Measurements from ENCODE around the gene TPH2.

The TPH2 gene

DNA sequence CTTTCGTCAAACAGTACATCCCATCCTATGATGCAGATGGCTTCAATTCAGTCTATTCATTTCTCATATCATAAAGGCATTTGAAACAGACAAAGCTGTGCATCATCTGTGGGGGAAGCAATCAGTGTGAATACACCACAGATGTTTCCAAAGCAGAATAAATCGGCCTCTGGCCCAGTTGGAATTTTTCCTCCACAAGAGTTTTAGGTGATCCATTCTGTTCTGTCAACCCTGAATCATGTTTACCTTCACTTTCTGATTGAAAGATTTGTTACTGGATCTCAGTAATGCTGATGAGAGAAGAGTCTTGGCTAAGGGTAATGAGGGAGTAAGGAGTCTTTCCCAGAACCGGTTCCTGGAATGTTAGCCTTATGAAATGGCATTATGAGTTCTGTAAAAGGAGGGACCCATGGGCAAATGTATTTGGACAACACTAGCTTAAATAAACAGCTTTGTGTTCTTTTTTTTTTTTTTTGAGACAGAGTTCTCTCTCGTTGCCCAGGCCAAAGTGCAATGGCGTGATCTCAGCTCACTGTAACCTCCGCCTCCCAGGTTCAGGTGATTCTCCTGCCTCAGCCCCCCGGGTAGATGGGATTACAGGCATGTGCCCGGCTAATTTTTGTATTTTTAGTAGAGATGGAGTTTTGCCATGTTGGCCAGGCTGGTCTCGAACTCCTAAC is 62.5 kb downstream of the TPH2 start:
- Histone ChIP-seq H4K20me1 (ENCODE audit: insufficient read depth) (no peaks in the 10 kb centered on the region), H3K4me1 (ENCODE audit: low read depth, poor library complexity, severe bottlenecking) (no peaks in the 10 kb centered on the region), H3K4me3 (IDR thresholded peaks at IDR 0.05; ENCODE audit: insufficient read depth, low read depth, low read length) (no peak overlapping the region), H3K27me3 (ENCODE audit: insufficient read depth, low read depth) (no peaks in the 10 kb centered on the region), H2AFZ (ENCODE audit: low read depth) (no peak overlapping the region), H3K36me3 (ENCODE audit: insufficient read depth) (no peaks in the 10 kb centered on the region), H3K79me2 (ENCODE audit: insufficient read depth, low read depth) (no peaks in the 10 kb centered on the region), H3K4me2 (no peak overlapping the region), H3K9ac (no peak overlapping the region), H3K27ac (no peak overlapping the region)
- TF ChIP-seq, protein P1, sequence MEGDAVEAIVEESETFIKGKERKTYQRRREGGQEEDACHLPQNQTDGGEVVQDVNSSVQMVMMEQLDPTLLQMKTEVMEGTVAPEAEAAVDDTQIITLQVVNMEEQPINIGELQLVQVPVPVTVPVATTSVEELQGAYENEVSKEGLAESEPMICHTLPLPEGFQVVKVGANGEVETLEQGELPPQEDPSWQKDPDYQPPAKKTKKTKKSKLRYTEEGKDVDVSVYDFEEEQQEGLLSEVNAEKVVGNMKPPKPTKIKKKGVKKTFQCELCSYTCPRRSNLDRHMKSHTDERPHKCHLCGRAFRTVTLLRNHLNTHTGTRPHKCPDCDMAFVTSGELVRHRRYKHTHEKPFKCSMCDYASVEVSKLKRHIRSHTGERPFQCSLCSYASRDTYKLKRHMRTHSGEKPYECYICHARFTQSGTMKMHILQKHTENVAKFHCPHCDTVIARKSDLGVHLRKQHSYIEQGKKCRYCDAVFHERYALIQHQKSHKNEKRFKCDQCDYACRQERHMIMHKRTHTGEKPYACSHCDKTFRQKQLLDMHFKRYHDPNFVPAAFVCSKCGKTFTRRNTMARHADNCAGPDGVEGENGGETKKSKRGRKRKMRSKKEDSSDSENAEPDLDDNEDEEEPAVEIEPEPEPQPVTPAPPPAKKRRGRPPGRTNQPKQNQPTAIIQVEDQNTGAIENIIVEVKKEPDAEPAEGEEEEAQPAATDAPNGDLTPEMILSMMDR (conservative IDR thresholded peaks at IDR 0.05; ENCODE audit: low read depth, low read length), result no peak

DNA sequence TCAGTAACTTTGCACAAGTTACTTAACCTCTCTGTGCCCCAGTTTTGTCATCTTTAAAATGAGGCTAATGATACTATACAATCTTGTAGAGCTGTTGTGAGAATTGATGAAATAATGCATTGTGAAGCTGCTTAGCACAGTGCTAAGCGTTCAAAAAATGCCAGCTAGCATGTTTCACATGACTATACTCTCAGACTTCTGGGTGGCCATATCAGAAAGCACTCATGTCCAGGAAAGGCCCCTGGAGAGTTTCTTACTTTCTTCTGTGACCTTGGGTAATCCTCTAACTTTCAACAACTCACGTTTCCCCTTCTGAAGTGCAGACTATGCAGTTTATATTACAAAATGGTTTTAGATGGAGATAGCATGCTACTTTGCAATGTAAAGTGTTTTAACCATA is 68.1 kb downstream of the TPH2 start:
- H3K27ac ChIP-seq, result no peak overlapping the region
- H3K9ac ChIP-seq, result no peak overlapping the region
- no peak overlapping the region for H2AFZ ChIP-seq (ENCODE audit: low read depth)
- TF ChIP-seq, protein P1 (conservative IDR thresholded peaks at IDR 0.05; ENCODE audit: low read depth, low read length), result no peak
- no peaks in the 10 kb centered on the region for H3K27me3 ChIP-seq (ENCODE audit: insufficient read depth, low read depth)
- H3K36me3 ChIP-seq (ENCODE audit: insufficient read depth), result no peaks in the 10 kb centered on the region
- H3K79me2 ChIP-seq (ENCODE audit: insufficient read depth, low read depth), result no peaks in the 10 kb centered on the region
- no peak overlapping the region for H3K4me3 ChIP-seq (IDR thresholded peaks at IDR 0.05; ENCODE audit: insufficient read depth, low read depth, low read length)
- H3K4me1 ChIP-seq (ENCODE audit: low read depth, poor library complexity, severe bottlenecking), result no peaks in the 10 kb centered on the region
- no peak overlapping the region for H3K4me2 ChIP-seq
- H4K20me1 ChIP-seq (ENCODE audit: insufficient read depth), result no peaks in the 10 kb centered on the region

DNA sequence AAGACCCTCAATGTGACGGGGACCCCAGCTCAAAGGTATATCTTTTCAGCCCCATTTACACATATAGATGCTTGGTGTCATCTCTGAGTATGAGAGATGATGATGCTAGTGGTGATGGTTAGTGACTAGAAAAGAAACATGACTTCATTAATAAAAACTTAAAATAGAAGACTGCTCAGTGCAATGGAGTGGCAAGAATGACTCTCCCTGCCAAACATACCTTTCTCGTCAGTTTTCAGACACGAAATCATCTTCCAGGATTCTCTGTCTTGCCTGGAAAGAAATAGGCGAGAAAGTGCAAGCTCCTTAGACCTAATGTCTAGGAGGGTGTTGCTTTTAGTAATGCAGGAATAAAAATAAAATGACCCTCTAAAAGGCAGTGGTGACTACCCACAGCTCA is 71.7 kb downstream of the TPH2 start:
- H3K36me3 ChIP-seq (ENCODE audit: insufficient read depth), result no peaks in the 10 kb centered on the region
- TF ChIP-seq, protein P1 (conservative IDR thresholded peaks at IDR 0.05; ENCODE audit: low read depth, low read length), result no peak
- H3K4me1 ChIP-seq (ENCODE audit: low read depth, poor library complexity, severe bottlenecking), result no peaks in the 10 kb centered on the region
- H3K4me2 ChIP-seq, result no peak overlapping the region
- H4K20me1 ChIP-seq (ENCODE audit: insufficient read depth), result no peaks in the 10 kb centered on the region
- H3K79me2 ChIP-seq (ENCODE audit: insufficient read depth, low read depth), result no peaks in the 10 kb centered on the region
- no peaks in the 10 kb centered on the region for H3K27me3 ChIP-seq (ENCODE audit: insufficient read depth, low read depth)
- H2AFZ ChIP-seq (ENCODE audit: low read depth), result no peak overlapping the region
- no peak overlapping the region for H3K27ac ChIP-seq
- no peak overlapping the region for H3K9ac ChIP-seq
- H3K4me3 ChIP-seq (IDR thresholded peaks at IDR 0.05; ENCODE audit: insufficient read depth, low read depth, low read length), result no peak overlapping the region

DNA sequence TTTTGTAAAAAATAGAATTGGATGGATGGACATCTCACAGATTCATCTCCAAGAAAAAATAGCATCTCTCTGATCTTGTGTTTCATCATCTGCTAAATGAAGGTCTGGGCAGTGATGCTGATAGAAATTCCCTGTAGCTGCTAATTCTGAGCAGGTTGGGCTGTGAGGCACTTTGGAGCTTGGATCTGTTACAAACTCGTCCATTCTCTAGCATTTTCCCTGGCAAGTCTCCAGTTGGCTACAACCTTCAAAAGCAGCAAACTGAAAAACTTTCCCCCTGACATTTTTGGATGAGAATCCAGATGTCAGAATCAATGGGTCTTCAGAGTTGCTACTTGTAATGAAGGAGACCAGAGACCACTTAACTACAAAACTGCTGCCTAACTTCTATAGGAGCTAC is 72.7 kb downstream of the TPH2 start:
- Histone ChIP-seq H3K9ac (no peak overlapping the region), H3K27me3 (ENCODE audit: insufficient read depth, low read depth) (no peaks in the 10 kb centered on the region), H3K4me1 (ENCODE audit: low read depth, poor library complexity, severe bottlenecking) (no peaks in the 10 kb centered on the region), H2AFZ (ENCODE audit: low read depth) (no peak overlapping the region), H3K27ac (no peak overlapping the region), H3K36me3 (ENCODE audit: insufficient read depth) (no peaks in the 10 kb centered on the region), H3K79me2 (ENCODE audit: insufficient read depth, low read depth) (no peaks in the 10 kb centered on the region), H4K20me1 (ENCODE audit: insufficient read depth) (no peaks in the 10 kb centered on the region), H3K4me2 (no peak overlapping the region), H3K4me3 (IDR thresholded peaks at IDR 0.05; ENCODE audit: insufficient read depth, low read depth, low read length) (no peak overlapping the region)
- TF ChIP-seq, protein P1 (conservative IDR thresholded peaks at IDR 0.05; ENCODE audit: low read depth, low read length), result no peak
